H1 (cell line): ENCODE data around the gene ACSM2A.

ENCODE experiments used
- BRCA1 ChIP-seq: IDR thresholded peaks from 2 replicates; pipeline ENCODE4 v1.6.1; 2012; ENCODE audit warnings: low read depth, low read length, improper control_type of control experiment
- CEBPB ChIP-seq: IDR thresholded peaks from 2 replicates; pipeline ENCODE4 v1.6.1; 2012; ENCODE audit warnings: low read depth, low read length
- CHD2 ChIP-seq: IDR thresholded peaks from 2 replicates; pipeline ENCODE4 v1.6.1; 2012; ENCODE audit warnings: low read length, improper control_type of control experiment
- CREB1 ChIP-seq: IDR thresholded peaks from 2 replicates; pipeline ENCODE4 v1.6.1; 2012; ENCODE audit warnings: inconsistent platforms
- FOSL1 ChIP-seq: IDR thresholded peaks from 2 replicates; pipeline ENCODE4 v1.6.1; 2011; ENCODE audit warnings: mild to moderate bottlenecking, low read depth, low read length, moderate library complexity; ENCODE audit not compliant: insufficient read depth
- JUND ChIP-seq: IDR thresholded peaks from 2 replicates; pipeline ENCODE4 v1.6.1; 2011; ENCODE audit warnings: mild to moderate bottlenecking, improper control_type of control experiment, low read length
- POLR2A ChIP-seq, 2 experiments: IDR thresholded peaks; 1 replicate in 1 of 2; 2 replicates in 1 of 2; pipeline ENCODE4 v1.6.1; 2011; ENCODE audit warnings: low read depth in 2 of 2, low read length in 2 of 2, mild to moderate bottlenecking in 2 of 2; ENCODE audit errors: control extremely low read depth in 1 of 2
- POLR2AphosphoS5 ChIP-seq: IDR thresholded peaks from 2 replicates; pipeline ENCODE4 v1.6.1; 2011; ENCODE audit warnings: low read depth, low read length
- TF ChIP-seq, protein P1 (sequence below): IDR thresholded peaks from 2 replicates; pipeline ENCODE4 v1.6.1; 2011; ENCODE audit warnings: low read length, improper control_type of control experiment
- TF ChIP-seq, protein P2 (sequence below): IDR thresholded peaks from 2 replicates; pipeline ENCODE4 v1.6.1; 2012; ENCODE audit warnings: inconsistent platforms
- TF ChIP-seq, protein P3 (sequence below), 3 experiments: IDR thresholded peaks; 1 replicate in 2 of 3; 2 replicates in 1 of 3; pipeline versions ENCODE4 v1.5.1 to v1.6.1; 2011; ENCODE audit warnings: low read length in 3 of 3, mild to moderate bottlenecking in 3 of 3, inconsistent platforms in 2 of 3, low read depth in 1 of 3, moderate library complexity in 1 of 3; ENCODE audit not compliant: insufficient read depth in 1 of 3; ENCODE audit errors: control extremely low read depth in 1 of 3

DNA sequence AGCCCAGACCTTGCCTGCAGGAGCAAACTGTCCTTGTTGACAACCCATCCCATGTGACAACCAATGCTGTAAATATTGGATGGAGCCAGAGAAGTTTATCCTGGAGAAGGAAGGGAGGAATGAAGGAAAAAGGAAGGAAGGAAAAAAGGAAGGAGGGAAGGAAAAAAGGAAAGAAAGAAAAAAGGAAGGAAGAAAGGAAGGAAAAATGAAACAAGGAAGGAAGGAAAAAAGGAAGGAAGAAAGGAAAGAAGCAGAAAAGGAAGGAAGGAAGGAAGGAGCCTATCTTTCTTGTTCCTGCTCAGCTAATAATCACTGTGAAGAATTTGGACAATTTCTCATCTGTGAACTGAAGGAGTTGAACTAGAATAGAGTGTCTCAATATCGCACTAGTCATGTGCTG, 68.8 kb downstream of the ACSM2A start:
- TF ChIP-seq CREB1 (no peak), FOSL1 (no peak), CHD2 (no peak), POLR2A (IDR thresholded peaks at IDR 0.05; ENCODE audit: control extremely low read depth in 1 of 2, low read depth in 2 of 2, low read length in 2 of 2) (no peak), BRCA1 (no peak), CEBPB (no peak), POLR2AphosphoS5 (no peak), JUND (no peak)
- TF ChIP-seq, protein P1, sequence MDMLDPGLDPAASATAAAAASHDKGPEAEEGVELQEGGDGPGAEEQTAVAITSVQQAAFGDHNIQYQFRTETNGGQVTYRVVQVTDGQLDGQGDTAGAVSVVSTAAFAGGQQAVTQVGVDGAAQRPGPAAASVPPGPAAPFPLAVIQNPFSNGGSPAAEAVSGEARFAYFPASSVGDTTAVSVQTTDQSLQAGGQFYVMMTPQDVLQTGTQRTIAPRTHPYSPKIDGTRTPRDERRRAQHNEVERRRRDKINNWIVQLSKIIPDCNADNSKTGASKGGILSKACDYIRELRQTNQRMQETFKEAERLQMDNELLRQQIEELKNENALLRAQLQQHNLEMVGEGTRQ: no peak
- TF ChIP-seq, protein P2, sequence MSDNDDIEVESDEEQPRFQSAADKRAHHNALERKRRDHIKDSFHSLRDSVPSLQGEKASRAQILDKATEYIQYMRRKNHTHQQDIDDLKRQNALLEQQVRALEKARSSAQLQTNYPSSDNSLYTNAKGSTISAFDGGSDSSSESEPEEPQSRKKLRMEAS: no peak
- TF ChIP-seq, protein P3, sequence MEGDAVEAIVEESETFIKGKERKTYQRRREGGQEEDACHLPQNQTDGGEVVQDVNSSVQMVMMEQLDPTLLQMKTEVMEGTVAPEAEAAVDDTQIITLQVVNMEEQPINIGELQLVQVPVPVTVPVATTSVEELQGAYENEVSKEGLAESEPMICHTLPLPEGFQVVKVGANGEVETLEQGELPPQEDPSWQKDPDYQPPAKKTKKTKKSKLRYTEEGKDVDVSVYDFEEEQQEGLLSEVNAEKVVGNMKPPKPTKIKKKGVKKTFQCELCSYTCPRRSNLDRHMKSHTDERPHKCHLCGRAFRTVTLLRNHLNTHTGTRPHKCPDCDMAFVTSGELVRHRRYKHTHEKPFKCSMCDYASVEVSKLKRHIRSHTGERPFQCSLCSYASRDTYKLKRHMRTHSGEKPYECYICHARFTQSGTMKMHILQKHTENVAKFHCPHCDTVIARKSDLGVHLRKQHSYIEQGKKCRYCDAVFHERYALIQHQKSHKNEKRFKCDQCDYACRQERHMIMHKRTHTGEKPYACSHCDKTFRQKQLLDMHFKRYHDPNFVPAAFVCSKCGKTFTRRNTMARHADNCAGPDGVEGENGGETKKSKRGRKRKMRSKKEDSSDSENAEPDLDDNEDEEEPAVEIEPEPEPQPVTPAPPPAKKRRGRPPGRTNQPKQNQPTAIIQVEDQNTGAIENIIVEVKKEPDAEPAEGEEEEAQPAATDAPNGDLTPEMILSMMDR (IDR thresholded peaks at IDR 0.05; ENCODE audit: control extremely low read depth in 1 of 3, insufficient read depth in 1 of 3, low read depth in 1 of 3, low read length in 3 of 3): no peak
